HG02943 (cell line): ENCODE measurements around the gene IFT74.

Experiments
- ATAC-seq: cut with Tn5 transposase; IDR thresholded peaks from one replicate; pipeline ENCODE4 v1.9.1; 2021; ENCODE audit warnings: mild to moderate bottlenecking, low read depth, moderate library complexity; ENCODE audit not compliant: unreplicated experiment

Gene IFT74

DNA sequence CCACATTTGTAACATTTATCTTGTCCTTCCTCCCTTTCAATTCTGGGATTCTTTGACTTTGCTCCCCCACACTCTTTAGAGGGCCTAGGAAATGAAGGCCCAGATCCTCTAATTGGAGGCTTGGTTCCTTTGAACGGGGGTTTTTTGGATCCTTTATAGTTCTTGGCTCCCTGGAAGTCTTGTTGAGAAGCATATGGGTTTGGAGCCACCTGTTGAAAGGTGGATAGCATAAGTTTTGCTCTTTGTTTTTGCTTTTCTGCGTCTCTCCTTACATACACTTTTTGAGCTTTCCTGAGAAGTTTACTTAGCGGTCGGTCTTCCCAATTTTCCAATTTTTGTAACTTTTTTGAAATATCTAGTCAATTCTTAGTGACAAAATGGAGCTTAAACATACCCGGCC, 17.8 kb downstream of the IFT74 start:
- ATAC-seq, result no peak

- ATAC-seq, result no peak
Observed at GRCh38 chr9:26974927-26975326, 18.7 kb downstream of the IFT74 start.

DNA sequence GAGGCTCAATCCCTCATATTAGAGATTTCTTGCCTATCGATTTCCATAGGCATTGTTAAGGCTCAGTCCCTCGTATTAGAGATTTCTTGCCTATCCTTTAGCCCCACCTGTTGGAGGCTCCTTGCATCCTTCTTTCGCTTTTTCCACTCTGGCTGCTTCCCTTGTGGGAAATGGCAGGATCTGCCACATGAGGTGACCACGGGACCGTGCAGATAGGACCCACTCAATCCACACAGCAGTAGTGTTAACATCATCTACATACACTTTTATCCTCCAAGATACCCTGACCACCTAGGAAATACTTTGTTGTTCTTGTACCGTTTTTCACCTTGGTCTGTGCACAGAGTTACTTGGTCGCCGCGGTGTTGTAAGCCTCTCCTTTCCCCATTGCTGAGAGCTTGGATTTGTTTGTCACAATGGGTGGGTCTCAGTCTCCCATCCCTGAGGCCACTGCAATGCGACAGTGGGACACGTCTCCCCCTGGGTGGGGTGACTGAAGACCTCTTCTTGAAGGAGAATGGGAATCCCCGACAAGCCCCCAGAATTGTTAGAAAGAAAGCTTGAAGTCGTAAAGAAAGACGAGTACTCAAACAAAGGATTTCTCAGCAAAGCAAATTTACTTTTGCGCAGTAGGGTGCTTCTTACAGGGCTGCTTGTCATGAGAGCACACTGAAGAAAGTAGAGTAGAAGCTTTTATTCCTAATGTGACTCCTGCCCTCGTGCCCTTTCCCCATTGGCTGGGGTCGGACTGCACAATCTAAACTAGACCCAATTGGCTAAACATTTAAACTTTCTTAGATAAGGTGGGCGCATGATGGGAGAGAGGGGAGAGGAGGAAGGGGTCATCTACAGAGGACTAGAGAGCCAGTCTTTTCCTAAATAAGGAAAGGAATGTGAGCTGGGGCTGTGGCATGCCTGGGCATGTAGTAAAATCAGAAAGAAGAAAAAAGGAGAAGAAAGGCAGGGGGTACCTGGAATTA, 19.8 kb downstream of the IFT74 start:
- ATAC-seq, result no peak

- ATAC-seq, result no peak
Observed at GRCh38 chr9:26983340-26983739, 27.1 kb downstream of the IFT74 start.

- no peak for ATAC-seq
Observed at GRCh38 chr9:26995810-26996209, 39.6 kb downstream of the IFT74 start.

GRCh38 chr9:27003426-27004077, 47.3 kb downstream of the IFT74 start:
- ATAC-seq, result no peak

DNA sequence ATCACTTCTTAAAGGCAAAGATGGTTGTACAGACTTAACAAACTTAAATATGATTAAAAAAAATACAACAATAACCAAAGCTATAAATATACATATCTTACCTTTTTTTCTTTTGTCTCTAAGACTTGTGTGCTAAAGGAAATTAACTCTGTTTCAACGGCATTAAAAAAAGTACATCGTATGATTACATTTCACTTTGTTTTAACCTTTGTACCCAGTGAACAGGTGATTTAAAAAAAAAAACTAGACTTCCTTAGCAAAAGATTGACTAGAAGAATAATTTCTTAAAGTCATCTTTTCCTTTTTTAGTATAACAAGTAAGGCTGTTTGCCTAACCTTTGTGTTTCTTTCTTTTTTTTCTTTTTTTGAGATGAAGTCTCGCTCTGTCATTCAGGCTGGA, 49.3 kb downstream of the IFT74 start, which contains the start of gene LRRC19:
TSS of gene LRRC19 (minus strand) at position 182 of the 400 bp plus-strand sequence. CDS start 5,978 bp downstream, outside the sequence.
- no peak for ATAC-seq

DNA sequence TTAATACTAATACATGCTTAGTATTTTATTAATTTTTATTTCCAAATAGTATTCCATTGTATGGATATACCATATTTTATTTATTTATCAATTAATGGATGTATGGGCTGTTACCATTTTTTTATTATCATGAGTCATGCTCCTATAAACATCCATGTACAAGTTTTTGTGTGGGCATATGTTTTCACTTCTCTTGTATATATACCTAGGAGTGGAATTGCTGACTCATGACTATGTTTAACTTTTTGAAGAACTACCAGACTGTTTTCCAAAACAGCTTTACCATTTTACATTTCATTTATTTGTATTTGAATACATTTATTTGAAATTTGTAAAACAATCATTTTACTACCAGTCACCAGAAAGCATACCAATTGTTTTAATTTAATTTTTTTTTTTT, 63.4 kb downstream of the IFT74 start:
- ATAC-seq, result no peak

GRCh38 chr9:27022920-27023319, 66.7 kb downstream of the IFT74 start:
- no peak for ATAC-seq

- ATAC-seq, result no peak
Observed at GRCh38 chr9:27029186-27029585, 73.0 kb downstream of the IFT74 start.

GRCh38 chr9:27033815-27034403, 77.7 kb downstream of the IFT74 start:
- ATAC-seq, result peak; percentile 94

- no peak for ATAC-seq
Observed at GRCh38 chr9:27037499-27037898, 81.3 kb downstream of the IFT74 start.

GRCh38 chr9:27041746-27042145, 85.5 kb downstream of the IFT74 start:
- no peak for ATAC-seq

- ATAC-seq, result no peak
Observed at GRCh38 chr9:27042476-27042875, 86.3 kb downstream of the IFT74 start.

DNA sequence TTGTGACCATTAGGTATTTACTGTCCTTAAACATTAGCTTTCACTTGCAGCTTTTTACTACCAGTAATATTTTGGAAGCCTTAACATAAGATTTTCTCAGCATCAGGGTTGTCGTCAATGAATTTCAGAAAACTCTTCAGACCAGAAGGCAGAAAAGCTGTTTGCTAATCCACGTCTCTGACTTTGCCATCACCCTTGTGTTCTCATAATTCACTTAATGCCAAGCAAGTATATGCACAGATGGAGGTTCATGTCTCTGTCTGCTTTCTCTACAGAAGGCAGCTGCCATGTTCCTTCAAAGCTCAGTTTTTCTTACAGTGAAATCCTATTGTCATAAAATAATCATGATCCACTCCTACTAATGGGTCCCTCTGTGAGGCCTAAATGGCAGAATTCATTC, 87.0 kb downstream of the IFT74 start:
- ATAC-seq, result no peak

DNA sequence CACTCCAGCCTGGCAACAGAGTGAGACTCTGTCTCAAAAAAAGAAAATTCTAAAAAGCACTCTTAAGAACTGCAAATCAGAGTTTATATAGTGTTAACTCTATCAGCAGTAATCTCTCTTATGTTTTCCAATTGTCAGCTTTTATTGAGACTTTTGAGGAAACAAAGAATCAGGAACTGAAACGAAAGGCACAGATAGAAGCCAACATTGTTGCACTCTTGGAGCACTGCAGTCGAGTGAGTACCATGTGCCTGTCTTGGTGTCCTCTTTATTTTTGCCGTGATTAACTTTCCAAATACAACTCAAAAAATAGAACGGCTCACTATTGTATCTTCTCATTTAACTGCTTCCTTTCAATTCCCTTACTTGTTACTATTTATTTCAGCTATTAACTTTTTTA, 90.9 kb downstream of the IFT74 start:
- ATAC-seq, result no peak

DNA sequence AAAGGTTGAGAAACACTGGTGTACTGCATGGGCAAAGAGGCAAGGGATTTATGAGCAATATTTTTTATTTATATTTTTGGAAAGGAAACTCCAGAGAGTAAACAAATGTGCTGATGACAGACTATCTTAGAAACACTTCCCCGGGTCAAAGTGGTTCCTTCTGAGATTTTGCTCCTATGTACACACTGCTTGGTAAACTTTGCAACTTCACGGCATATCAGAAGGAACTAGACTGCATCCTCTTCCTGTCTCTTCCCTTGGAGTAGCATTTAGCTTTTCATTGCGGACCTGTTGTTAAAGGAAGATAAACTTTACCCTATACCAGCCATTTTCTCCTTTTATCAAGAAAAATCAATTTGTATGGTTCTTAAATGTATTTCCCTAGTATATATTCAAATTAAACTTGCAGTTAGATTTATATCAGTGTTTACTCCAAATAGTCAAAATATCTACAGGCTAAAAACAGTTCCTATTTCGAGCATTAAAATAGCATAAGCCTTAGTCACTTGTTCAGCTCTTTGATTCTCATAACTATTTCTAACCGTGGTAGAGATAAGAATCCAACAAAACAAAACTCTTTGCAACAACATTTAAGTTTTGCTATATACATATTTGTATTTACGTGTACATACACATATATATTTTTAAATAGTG, 97.3 kb downstream of the IFT74 start:
- no peak for ATAC-seq

- ATAC-seq, result no peak
Observed at GRCh38 chr9:27054125-27054524, 97.9 kb downstream of the IFT74 start.

DNA sequence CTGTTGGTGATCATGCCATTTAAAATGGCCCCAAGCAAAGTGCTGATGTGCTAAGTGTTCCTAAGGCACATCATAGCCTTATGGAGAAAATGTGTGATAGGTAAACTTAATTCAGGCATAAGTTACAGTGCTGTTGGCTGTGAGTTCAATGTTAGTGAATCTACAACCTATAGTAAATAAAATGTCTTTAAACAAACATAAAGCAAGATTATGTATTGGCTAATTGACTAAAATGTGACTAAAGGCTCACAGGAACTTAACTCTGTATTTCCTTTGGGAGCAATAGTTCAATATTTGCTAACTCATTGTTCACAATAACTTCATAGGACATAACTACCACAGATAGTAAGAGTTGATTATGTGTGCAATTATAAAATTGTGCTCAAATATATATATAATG, 98.6 kb downstream of the IFT74 start:
- no peak for ATAC-seq

DNA sequence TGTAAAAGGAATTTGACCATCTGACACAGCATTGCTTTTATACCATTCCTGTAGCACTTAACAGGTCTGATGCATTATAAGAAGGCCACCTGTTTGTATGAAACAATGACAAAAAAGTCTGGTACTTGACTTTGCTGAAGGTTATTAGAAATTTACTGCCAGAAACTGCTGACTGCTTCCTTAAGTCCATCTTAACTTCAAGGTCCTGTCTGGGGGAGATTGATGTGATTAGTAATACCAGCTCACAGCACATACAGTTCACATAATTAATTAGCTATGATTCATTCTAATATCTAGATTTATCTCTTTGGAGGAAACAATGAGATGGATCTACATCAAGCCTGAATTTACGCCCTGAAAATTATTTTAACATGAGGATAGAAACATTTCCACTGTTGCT, 103.2 kb downstream of the IFT74 start:
- no peak for ATAC-seq

DNA sequence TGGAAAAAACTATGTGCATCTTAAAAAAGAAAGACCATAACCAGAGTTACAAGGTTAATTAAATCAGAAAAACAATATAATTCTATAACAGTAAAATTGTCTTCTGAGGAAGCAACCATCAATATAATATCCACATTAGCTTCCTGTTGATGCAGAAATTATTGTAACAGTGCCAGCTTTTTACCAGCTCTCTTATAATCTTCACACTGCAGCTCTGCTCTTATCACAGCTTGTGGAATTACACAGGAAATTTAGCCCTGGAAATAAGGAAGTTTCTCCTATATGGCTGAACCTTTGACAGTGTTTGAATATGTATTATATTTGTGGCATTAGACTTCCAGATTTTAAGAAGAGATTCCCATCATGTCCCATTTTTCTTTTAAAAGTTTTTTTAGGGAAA, 103.7 kb downstream of the IFT74 start:
- no peak for ATAC-seq
